ENCODE measurements around the gene ATRN. TPM values are rescaled to one million over a fixed set of nuclear protein-coding genes. Genes with fewer than 3 reads are reported as not detected.

The ATRN gene
- polyA plus RNA-seq, 1 donor from 2014 or later, result 27.5 TPM

GRCh38 chr20:3612795-3613572 is 142.2 kb downstream of the ATRN start:
- H3F3A ChIP-seq (ENCODE audit: insufficient read depth, low read length, poor library complexity, severe bottlenecking), result no peaks in the 10 kb centered on the region
- H3K9me2 ChIP-seq (ENCODE audit: insufficient read depth, low read length), result no peaks in the 10 kb centered on the region
- H2AFZ ChIP-seq (ENCODE audit: low read depth, low read length), result no peak overlapping the region
- no peaks in the 10 kb centered on the region for H3K79me2 ChIP-seq (replicated peaks; ENCODE audit: insufficient read depth, low read length)
- H3K36me3 ChIP-seq (ENCODE audit: insufficient read depth, low read length), result no peaks in the 10 kb centered on the region
- no peak overlapping the region for H3K4me2 ChIP-seq (ENCODE audit: low read length)
- H3K9me3 ChIP-seq (ENCODE audit: low read length), result no peaks in the 10 kb centered on the region
- H3K27ac ChIP-seq (ENCODE audit: low read length), result no peak overlapping the region
- no peaks in the 10 kb centered on the region for H4K20me1 ChIP-seq (ENCODE audit: insufficient read depth)
- no peak for TF ChIP-seq REST (IDR thresholded peaks at IDR 0.05; ENCODE audit: borderline replicate concordance)
- TF ChIP-seq CTCF (IDR thresholded peaks at IDR 0.05; ENCODE audit: poor library complexity, severe bottlenecking), result no peak
- TF ChIP-seq TAF1 (IDR thresholded peaks at IDR 0.05; ENCODE audit: low read depth), result no peak
- no peak for TF ChIP-seq EZH2 (IDR thresholded peaks at IDR 0.05; ENCODE audit: borderline replicate concordance, insufficient read depth, low read length, poor library complexity, severe bottlenecking)
- no peak for TF ChIP-seq EP300 (conservative IDR thresholded peaks at IDR 0.05; ENCODE audit: poor library complexity, severe bottlenecking)
- no peak for TF ChIP-seq RAD21 (conservative IDR thresholded peaks at IDR 0.05)
- no peak for TF ChIP-seq SMC3 (conservative IDR thresholded peaks at IDR 0.05; ENCODE audit: poor library complexity)
- no peak overlapping the region for H3K9ac ChIP-seq (ENCODE audit: low read length)
- H3K27me3 ChIP-seq (ENCODE audit: insufficient read depth, low read depth, low read length), result no peaks in the 10 kb centered on the region
- no peak overlapping the region for H3K4me3 ChIP-seq (ENCODE audit: low read length)

- no peak overlapping the region for H2AFZ ChIP-seq (ENCODE audit: low read depth, low read length)
- no peak overlapping the region for H3K27ac ChIP-seq (ENCODE audit: low read length)
- no peak overlapping the region for H3K4me3 ChIP-seq (ENCODE audit: low read length)
- no peaks in the 10 kb centered on the region for H3K36me3 ChIP-seq (ENCODE audit: insufficient read depth, low read length)
- TF ChIP-seq SMC3 (conservative IDR thresholded peaks at IDR 0.05; ENCODE audit: poor library complexity), result no peak
- no peak for TF ChIP-seq EP300 (conservative IDR thresholded peaks at IDR 0.05; ENCODE audit: poor library complexity, severe bottlenecking)
- TF ChIP-seq TAF1 (IDR thresholded peaks at IDR 0.05; ENCODE audit: low read depth), result no peak
- no peak for TF ChIP-seq MXI1 (conservative IDR thresholded peaks at IDR 0.05; ENCODE audit: poor library complexity, severe bottlenecking)
- TF ChIP-seq RAD21 (conservative IDR thresholded peaks at IDR 0.05), result no peak
- no peak for TF ChIP-seq REST (IDR thresholded peaks at IDR 0.05; ENCODE audit: borderline replicate concordance)
- no peak for TF ChIP-seq EZH2 (IDR thresholded peaks at IDR 0.05; ENCODE audit: borderline replicate concordance, insufficient read depth, low read length, poor library complexity, severe bottlenecking)
- TF ChIP-seq CTCF (IDR thresholded peaks at IDR 0.05; ENCODE audit: poor library complexity, severe bottlenecking), result no peak
- no peak for TF ChIP-seq POLR2AphosphoS5 (IDR thresholded peaks at IDR 0.05)
- no peaks in the 10 kb centered on the region for H3K9me2 ChIP-seq (ENCODE audit: insufficient read depth, low read length)
- no peak overlapping the region for H3K9ac ChIP-seq (ENCODE audit: low read length)
- H3K9me3 ChIP-seq (ENCODE audit: low read length), result no peaks in the 10 kb centered on the region
- H3K4me2 ChIP-seq (ENCODE audit: low read length), result no peak overlapping the region
- H3K79me2 ChIP-seq (replicated peaks; ENCODE audit: insufficient read depth, low read length), result no peaks in the 10 kb centered on the region
- no peaks in the 10 kb centered on the region for H3F3A ChIP-seq (ENCODE audit: insufficient read depth, low read length, poor library complexity, severe bottlenecking)
- no peaks in the 10 kb centered on the region for H3K27me3 ChIP-seq (ENCODE audit: insufficient read depth, low read depth, low read length)
- no peaks in the 10 kb centered on the region for H4K20me1 ChIP-seq (ENCODE audit: insufficient read depth)
Observed at GRCh38 chr20:3613821-3614440, 143.1 kb downstream of the ATRN start.
